ENCODE data around the gene KIF3C. TPM values are rescaled to one million over a fixed set of nuclear protein-coding genes. Genes with fewer than 3 reads are reported as not detected.
"Not testable (repeated sequence)": the region's sequence is repeated elsewhere in the genome, so short reads cannot be mapped to it uniquely, and the experiment has no call there.

Gene KIF3C
- total RNA-seq, 2 experiments from 2014 or later, result 5.1 to 6.6 TPM

DNA sequence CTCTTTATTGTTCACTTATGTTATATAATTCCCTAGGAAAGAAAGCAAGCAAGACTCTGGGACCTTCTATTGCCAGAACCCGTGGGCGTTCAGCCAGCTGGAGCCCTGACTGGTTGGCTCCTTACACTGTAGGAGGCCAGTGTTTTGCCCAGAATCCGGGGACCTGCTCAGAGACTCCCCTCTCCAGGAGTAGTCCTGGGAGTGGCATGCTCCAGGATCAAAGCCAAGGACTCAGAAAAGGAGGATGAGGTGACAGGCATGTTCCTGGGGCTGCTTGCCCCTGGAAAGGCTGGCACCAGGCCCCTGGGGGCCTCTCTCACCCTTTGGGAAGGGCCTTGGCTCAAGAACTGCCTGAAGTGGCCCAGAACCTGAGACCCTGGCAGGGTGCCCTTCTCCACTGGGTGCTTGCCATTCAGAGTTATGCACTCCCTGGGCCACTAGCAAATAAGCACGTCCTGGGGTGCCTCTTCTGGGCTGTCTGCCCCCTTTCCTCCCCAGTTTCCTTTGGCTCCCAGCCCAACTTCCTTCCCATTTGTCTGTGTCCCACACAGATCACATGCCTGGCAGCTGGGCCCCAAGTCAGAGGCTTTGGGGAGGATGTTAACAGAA, 19.6 kb upstream of the KIF3C start:
- CTCF ChIA-PET, result no interaction called here

GRCh38 chr2:26000561-26001082, 18.3 kb upstream of the KIF3C start:
- ChIA-PET POLR2A (no interaction called here), CTCF (interaction anchor here (1.0 kb wide), 1 partner anchor 9 kb away, joined by 4 read pairs; no protein-coding TSS in a partner anchor)

More for the DNA sequence above, 19.6 kb upstream of the KIF3C start:
- POLR2A ChIA-PET, result no interaction called here

- POLR2A ChIA-PET, CTCF ChIA-PET: not testable (repeated sequence)
These were observed 17.1 kb upstream of the KIF3C start for GRCh38 chr2:25999406-25999805.

DNA sequence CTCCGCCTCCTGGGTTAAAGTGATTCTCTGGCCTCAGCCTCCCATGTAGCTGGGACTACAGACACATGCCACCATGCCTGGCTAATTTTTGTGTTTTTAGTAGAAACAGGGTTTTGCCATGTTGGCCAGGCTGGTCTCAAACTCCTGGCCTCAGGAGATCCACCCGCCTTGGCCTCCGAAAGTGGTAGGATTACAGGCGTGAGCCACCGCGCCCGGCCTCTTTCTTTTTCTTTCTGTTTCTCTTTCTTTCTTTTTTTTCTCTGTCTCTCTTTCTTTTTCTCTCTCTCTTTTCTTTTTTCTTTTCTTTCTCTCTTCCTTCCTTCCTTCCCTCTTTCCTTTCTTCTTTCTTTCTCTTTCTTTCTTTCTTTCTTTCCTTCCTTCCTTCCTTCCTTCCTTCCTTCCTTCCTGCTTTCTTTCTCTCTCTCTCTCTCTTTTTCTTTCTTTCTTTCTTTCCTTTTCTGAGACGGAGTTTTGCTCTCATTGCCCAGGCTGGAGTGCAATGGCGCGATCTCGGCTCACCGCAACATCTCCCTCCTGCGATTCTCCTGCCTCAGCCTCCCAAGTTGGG, 16.6 kb upstream of the KIF3C start:
- CTCF ChIA-PET, result interaction anchor here (0.7 kb wide), 2 partner anchors 22 to 79 kb away, joined by 3 to 5 read pairs; no protein-coding TSS in a partner anchor
- POLR2A ChIA-PET, result not testable (repeated sequence)

DNA sequence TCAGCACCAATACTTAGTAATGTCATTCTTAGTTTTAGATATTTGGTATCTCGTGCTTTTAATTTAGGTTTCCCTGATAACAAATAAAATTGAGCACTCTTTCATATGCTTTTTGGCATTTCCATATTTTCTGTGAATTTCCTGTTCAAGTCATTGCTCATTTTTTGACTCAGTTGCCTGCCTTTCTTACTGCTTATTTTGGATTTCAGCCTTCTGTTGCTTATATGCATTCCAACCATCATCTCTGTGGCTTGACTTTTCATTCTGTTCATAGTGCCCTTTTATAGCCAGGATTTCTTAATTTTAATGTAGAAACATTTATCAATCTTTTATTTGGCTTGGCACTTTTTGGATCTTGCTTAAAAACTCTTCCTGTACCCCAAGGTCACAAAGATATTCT, 14.5 kb upstream of the KIF3C start:
- CTCF ChIA-PET, result no interaction called here
- POLR2A ChIA-PET, result no interaction called here

DNA sequence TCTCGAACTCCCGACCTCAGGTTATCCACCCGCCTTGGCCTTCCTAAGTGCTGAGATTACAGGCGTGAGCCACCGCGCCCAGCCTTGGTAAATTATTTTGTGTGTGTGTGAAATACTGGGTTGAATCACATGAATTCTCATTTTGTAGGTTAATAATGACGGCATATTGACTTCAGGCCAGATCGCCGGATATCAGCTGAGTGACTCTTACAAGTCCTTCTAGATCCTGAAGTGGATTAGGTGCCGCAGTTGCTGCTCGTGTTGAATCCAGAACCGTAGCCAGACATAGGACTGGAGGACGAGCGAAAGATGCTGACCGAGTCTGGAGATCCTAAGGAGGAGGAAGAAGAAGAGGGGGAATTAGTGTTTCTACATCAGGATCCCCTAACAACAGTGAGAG, 12.2 kb upstream of the KIF3C start:
- CTCF ChIA-PET, result interaction anchor here (1.0 to 2.1 kb wide), 2 partner anchors 150 kb away, joined by 3 to 7 read pairs; no protein-coding TSS in a partner anchor
- POLR2A ChIA-PET, result no interaction called here

DNA sequence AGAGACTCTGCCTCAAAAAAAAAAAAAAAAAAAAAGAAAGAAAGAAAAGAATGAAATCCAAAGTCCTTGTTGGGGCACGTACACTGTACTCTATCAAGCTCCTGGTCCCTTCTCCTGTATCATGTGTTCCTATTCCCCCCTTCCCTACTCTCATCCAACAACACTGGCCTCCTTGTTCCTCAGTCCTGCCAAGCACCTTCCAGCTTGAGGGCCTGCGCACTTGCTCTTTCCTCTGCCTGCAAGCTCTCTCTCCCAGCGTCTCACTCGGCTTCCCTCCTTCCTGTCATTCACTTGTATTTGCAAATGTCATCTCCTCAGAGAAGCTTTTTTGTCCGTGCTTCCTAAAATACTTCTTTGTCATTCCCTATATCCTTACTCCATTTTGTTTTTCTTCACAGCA, 10.8 kb upstream of the KIF3C start:
- CTCF ChIA-PET, result interaction anchor here (0.7 to 2.1 kb wide), 3 partner anchors 10 to 152 kb away, joined by 3 to 7 read pairs (median 6); partner anchors contain the start of gene KIF3C
- POLR2A ChIA-PET, result interaction anchor here (0.7 kb wide), 1 partner anchor 13 kb away, joined by 4 read pairs; no protein-coding TSS in a partner anchor

DNA sequence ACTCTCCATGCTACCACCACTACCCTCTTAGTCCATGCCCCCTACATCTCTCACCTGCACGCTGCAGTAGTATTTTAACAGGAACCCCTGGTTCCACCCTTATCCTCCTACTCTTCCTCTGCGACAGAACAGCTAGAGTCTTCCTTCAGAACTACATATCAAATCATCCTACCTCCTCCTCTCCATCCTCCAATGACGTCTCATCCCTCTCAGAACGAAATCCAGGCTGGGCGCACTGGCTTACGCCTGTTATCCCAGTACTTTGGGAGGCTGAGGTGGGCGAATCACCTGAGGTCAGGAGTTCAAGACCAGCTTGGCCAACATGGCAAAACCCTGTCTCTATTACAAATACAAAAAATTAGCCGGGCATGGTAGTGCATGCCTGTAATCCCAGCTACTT, 10.3 kb upstream of the KIF3C start:
- POLR2A ChIA-PET, result no interaction called here
- CTCF ChIA-PET, result interaction anchor here (0.7 to 2.1 kb wide), 3 partner anchors 10 to 152 kb away, joined by 3 to 7 read pairs (median 6); partner anchors contain the start of gene KIF3C

- CTCF ChIA-PET, result interaction anchor here (0.6 to 1.5 kb wide), 17 partner anchors 8 to 194 kb away, joined by 3 to 11 read pairs (median 4); partner anchors contain the start of gene KIF3C
- POLR2A ChIA-PET, result no interaction called here
These were observed 9.7 kb upstream of the KIF3C start for GRCh38 chr2:25991965-25992364.

DNA sequence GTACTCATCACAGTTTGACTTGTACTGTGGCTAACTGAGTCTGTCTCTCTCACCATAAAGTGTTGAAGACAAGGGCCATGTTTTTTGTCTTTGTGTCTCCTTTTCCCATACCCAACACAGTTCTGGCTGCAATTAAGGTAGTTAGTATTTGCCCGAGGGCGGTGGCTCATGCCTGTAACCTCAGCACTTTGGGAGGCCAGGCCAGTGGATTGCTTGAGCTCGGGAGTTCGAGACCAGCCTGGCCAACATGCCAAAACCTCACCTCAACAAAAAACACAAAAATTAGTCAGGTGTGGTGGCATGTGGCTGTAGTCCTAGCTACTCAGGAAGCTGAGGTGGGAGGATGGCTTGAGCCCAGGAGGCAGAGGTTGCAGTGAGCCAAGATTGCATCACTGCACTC, 6.9 kb upstream of the KIF3C start:
- CTCF ChIA-PET, result no interaction called here
- POLR2A ChIA-PET, result no interaction called here

DNA sequence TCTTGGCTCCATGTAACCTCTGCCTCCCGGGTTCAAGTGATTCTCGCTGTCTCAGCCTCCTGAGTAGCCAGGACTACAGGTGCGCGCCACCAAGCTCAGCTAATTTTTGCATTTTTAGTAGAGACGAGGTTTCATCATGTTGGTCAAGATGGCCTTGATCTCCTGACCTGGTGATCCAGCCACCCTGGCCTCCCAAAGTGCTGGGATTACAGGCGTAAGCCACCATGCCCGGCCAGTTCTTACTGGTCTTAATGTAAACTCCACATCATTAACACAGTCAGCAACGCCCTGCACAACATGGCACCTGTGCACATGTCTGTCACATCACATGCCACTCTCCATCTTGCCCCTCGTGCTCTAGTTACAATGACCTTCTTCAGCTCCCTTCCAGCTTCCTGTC, 5.8 kb upstream of the KIF3C start:
- CTCF ChIA-PET, result no interaction called here
- POLR2A ChIA-PET, result no interaction called here

DNA sequence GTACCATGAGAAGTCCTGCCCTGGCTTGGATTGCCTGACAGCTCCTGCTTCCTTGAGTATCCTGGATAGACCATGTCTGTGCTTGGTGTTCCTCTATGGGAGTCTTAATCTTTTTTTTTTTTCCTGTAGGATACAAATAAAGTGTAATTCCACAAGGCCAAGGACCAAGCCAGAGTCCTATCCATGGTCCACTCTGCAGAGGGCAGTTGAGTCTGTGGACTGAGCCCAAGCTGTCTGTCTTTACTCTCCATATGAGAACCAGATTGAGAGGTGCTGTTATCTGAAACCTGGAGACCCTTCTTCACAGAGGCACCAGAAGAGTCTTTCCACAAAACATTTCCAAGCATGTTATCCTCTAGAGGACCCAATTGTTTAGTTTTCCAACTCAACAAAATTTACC, 1.4 kb upstream of the KIF3C start:
- POLR2A ChIA-PET, result interaction anchor here (0.6 kb wide), 1 partner anchor 63 kb away, joined by 3 read pairs; no protein-coding TSS in a partner anchor
- CTCF ChIA-PET, result no interaction called here

DNA sequence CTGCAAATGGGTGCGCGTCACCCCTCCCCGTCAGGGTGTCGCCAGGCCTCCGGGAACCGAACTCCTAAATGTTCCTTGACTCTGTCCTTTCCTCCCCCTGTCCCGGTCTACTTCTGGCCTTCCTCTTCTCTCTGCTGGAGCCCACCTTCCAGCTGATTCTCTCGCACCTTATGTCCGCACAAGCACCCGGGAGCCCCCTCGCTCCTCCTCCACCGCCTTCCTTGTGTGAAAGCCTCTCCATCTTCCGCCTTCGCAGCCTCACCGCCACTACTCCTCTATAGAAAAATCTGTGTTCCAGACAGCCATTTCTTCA, 627 bp upstream of the KIF3C start:
- CTCF ChIA-PET, result interaction anchor here (1.2 kb wide), 1 partner anchor 10 kb away, joined by 3 read pairs; no protein-coding TSS in a partner anchor
- POLR2A ChIA-PET, result interaction anchor here (0.5 to 1.4 kb wide), 3 partner anchors 64 to 207 kb away, joined by 3 read pairs; partner anchors contain the start of gene ASXL2

DNA sequence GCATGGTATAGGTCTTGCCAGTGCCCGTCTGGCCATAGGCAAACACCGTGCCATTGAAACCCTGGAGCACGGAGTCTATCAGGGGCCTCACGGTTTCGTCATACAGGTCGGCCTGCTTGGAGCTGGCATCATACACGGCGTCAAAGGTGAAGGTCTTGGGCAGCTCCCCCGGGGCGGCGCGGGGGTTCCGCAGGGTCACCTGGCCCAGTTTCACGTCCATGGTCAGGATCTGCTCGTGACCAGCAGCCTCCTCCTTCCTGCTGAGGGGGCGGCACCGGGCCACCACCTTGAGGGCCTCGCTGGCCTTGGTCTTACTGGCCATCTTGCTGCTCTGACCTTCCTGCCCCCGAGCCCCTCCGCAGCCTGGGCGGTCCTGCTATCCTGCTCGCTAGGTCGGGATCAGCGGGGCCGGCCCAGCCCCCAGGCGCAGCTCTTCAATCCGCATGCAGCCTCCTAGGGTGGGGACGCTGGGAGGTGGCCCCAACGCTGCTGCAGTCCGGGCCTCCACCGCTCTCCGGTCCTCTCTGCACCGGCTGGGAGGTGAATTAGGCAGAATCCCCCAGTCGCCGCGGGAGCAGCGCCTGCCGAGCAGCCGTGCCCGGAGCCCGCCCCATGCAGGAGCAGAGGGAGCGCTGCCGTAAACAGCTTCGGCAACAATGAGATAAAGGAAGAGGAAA, 563 bp downstream of the KIF3C start:
- CTCF ChIA-PET, result interaction anchor here (0.6 to 1.5 kb wide), 5 partner anchors 8 to 168 kb away, joined by 3 to 6 read pairs (median 4); no protein-coding TSS in a partner anchor
- POLR2A ChIA-PET, result interaction anchor here (0.6 to 1.4 kb wide), 4 partner anchors 103 to 639 kb away, joined by 3 to 5 read pairs (median 3); partner anchors contain the start of gene ASXL2

GRCh38 chr2:25980951-25981350, 1.3 kb downstream of the KIF3C start:
- CTCF ChIA-PET, result interaction anchor here (1.5 kb wide), 1 partner anchor 9 kb away, joined by 5 read pairs; no protein-coding TSS in a partner anchor
- POLR2A ChIA-PET, result no interaction called here

GRCh38 chr2:25980076-25980887, 2.0 kb downstream of the KIF3C start:
- POLR2A ChIA-PET, result interaction anchor here (0.5 kb wide), 1 partner anchor 13 kb away, joined by 4 read pairs; no protein-coding TSS in a partner anchor
- CTCF ChIA-PET, result interaction anchor here (1.5 kb wide), 1 partner anchor 10 kb away, joined by 5 read pairs; no protein-coding TSS in a partner anchor

GRCh38 chr2:25979001-25979400, 3.3 kb downstream of the KIF3C start:
- CTCF ChIA-PET, result interaction anchor here (0.9 kb wide), 1 partner anchor 29 kb away, joined by 3 read pairs; no protein-coding TSS in a partner anchor
- POLR2A ChIA-PET, result no interaction called here

GRCh38 chr2:25977768-25978167, 4.5 kb downstream of the KIF3C start:
- ChIA-PET CTCF (no interaction called here), POLR2A (no interaction called here)

Data from activated CD8-positive, alpha-beta memory T cell treated with anti-CD3 and anti-CD28 coated beads for 36 hours (primary cell).